ENCODE results near the gene TMEM163.

DNA sequence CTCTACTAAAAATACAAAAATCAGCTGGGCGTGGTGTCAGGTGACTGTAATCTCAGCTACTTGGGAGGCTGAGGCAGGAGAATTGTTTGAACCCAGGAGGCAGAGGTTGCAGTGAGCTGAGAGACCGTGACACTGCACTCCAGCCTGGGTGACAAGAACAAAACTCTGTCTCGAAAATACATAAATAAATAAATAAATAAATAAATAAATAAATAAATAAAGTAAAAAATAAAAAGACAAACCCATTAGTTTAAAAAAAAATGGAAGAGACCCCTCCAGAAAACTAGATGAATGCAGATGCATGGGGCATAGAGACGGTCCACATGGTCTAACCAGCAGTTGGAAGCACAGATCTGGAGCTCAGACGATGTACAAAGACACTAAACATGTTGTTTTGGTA is 18.1 kb downstream of the TMEM163 start:
- TF ChIP-seq, protein P1, sequence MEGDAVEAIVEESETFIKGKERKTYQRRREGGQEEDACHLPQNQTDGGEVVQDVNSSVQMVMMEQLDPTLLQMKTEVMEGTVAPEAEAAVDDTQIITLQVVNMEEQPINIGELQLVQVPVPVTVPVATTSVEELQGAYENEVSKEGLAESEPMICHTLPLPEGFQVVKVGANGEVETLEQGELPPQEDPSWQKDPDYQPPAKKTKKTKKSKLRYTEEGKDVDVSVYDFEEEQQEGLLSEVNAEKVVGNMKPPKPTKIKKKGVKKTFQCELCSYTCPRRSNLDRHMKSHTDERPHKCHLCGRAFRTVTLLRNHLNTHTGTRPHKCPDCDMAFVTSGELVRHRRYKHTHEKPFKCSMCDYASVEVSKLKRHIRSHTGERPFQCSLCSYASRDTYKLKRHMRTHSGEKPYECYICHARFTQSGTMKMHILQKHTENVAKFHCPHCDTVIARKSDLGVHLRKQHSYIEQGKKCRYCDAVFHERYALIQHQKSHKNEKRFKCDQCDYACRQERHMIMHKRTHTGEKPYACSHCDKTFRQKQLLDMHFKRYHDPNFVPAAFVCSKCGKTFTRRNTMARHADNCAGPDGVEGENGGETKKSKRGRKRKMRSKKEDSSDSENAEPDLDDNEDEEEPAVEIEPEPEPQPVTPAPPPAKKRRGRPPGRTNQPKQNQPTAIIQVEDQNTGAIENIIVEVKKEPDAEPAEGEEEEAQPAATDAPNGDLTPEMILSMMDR (conservative IDR thresholded peaks at IDR 0.05; ENCODE audit: low read length) = no peak
- TF ChIP-seq EZH2phosphoT487 (IDR thresholded peaks at IDR 0.05; ENCODE audit: borderline replicate concordance, low read depth, low read length) = no peak

All from OCI-LY7 (cell line).